ENCODE results near the gene WWC2.

- no peak for TF ChIP-seq POLR2A (IDR thresholded peaks at IDR 0.05; ENCODE audit: low read length)
- TF ChIP-seq GATA1 (IDR thresholded peaks at IDR 0.05; ENCODE audit: low read depth, low read length): no peak
Observed at GRCh38 chr4:183326853-183327252, 227.8 kb downstream of the WWC2 start.

Data from erythroblast (primary cell).